LNCAP (cell line): ENCODE results near the gene DYNLT1.

Experiments
- TF ChIP-seq, protein P1 (sequence below): fragments of 450-650 bp; IDR thresholded peaks from 2 replicates; pipeline ENCODE4 v1.5.1; 2017; ENCODE audit warnings: mild to moderate bottlenecking

The DYNLT1 gene

DNA sequence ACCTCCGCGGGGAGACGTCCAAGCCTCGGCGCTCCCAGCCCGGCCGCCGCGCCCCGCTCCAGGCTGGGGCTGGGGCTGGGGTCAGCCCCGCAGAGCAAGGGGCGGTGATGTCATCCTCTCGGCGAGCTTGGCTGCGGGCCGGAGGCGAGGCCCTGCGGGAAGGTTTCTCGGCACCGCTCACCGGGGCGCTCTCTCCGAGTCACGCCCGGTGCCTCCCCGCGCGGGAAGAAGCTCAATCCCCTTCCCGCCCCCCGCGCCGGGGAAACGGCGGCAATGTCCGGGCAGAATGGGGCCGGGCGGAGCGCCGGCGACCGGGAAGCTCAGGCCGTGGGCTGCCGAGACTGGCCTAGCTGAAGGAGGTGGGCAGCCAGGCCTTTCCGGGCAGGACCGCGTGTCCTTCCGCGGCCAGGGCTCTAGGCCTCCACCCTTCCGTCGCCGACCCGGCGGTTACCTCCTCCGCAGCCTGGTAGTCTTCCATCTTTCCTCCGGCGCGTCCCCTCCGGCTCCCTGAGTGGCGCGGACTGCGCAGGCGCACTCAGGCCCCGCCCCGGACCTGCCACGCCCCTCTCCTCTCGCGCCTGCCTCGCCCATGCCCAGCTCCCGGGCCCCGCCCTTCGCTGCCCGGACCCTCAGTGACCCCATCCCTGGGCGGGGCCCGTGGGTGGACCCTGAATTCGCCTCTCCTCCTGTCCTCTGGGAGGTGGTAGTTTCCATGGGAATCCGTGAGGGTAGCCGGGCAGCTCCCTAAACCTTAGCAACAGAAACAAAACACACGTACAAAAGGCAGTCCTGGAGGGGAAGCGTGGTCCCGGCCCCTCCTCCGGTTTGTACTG lies at the start of gene DYNLT1:
DYNLT1 (minus strand) TSS at position 513 of the 833 bp plus-strand sequence; CDS start at position 478, 35 bp downstream.
- TF ChIP-seq, protein P1, sequence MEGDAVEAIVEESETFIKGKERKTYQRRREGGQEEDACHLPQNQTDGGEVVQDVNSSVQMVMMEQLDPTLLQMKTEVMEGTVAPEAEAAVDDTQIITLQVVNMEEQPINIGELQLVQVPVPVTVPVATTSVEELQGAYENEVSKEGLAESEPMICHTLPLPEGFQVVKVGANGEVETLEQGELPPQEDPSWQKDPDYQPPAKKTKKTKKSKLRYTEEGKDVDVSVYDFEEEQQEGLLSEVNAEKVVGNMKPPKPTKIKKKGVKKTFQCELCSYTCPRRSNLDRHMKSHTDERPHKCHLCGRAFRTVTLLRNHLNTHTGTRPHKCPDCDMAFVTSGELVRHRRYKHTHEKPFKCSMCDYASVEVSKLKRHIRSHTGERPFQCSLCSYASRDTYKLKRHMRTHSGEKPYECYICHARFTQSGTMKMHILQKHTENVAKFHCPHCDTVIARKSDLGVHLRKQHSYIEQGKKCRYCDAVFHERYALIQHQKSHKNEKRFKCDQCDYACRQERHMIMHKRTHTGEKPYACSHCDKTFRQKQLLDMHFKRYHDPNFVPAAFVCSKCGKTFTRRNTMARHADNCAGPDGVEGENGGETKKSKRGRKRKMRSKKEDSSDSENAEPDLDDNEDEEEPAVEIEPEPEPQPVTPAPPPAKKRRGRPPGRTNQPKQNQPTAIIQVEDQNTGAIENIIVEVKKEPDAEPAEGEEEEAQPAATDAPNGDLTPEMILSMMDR = no peak

DNA sequence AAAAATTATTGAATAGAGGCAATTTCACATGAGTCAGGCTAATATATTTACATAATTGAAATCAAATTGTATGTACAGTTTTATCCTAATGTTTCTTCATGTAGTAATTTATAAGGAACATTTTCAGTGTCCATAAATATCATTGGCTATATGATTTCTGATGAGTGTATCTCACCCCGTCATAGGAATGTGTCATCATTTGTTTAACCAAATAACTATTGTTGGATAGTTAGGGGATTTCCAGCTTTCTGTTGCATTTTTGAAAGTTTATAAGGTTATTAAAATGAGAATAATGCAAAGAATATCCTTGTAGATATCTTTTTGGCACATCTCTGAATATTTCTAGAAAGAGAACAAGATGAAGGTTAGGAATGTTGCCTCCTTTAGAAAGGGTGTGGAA lies 44.3 kb upstream of the DYNLT1 start:
- TF ChIP-seq, protein P1 = no peak

DNA sequence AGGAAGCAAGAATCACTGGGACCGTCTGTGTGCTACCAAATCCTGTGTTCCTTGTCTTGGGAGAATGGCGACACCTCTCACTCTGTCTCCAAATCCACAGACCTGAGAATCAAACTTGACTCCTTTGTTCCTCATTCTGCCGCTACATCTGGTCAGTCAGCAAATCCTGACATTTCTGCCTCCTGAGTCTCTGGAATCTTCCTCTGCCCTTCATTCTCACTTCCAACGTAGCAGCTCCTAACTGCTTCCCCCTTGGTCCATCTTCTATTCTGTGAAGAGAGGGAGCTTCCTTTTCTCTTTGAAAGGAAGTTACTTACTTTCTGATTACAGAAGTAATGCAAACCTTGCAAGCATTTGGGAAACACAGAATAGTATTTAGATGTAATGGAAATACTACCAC lies 43.0 kb upstream of the DYNLT1 start:
- TF ChIP-seq, protein P1 = no peak

DNA sequence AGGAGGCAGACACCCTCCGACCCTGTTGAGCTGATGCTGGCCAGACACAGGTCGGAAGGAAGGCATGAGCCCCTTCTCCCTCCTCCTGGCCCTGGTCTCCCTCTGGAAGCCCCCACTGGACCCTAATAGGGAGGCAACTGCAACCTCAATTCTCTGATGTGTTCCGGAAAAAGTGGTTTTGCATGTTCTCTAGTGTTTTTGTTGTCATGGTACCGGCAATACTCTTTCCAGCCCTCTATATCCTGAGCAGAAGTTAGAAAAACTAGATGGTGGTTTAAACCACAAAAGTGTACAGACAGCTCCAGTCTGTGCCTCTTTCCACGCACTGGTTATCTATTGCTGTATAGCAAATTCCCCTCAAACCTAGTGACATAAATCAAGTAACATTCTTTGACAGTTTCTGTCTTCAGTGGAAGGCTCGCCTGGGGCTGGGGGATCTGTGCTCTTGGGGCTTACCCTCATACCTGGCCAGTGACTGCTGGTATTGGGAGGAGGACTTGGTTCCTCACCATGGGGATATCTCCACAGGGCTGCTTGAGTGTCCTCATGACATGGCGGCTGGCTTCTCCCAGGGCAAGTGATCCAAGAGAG lies 42.3 kb upstream of the DYNLT1 start:
- TF ChIP-seq, protein P1 = no peak

DNA sequence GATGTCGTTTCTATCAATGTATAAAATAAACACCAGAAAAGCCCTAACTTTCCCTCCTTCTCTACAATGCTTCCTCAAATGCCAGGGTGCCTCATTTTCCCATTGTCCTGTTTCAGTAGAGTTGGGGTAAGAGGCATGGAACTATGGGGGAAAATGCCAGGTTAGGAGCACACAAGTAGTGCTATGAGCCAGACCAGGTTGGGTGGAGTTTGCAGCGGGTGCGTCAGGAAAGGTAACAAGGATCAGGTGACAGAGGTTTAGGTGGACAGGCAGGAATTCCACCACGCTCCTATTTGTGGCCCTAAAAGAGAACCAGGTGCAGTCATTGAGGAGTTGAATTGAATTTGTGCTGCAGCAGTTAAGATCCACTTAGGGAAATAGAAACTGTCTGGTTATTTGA lies 41.8 kb upstream of the DYNLT1 start:
- TF ChIP-seq, protein P1 = no peak

DNA sequence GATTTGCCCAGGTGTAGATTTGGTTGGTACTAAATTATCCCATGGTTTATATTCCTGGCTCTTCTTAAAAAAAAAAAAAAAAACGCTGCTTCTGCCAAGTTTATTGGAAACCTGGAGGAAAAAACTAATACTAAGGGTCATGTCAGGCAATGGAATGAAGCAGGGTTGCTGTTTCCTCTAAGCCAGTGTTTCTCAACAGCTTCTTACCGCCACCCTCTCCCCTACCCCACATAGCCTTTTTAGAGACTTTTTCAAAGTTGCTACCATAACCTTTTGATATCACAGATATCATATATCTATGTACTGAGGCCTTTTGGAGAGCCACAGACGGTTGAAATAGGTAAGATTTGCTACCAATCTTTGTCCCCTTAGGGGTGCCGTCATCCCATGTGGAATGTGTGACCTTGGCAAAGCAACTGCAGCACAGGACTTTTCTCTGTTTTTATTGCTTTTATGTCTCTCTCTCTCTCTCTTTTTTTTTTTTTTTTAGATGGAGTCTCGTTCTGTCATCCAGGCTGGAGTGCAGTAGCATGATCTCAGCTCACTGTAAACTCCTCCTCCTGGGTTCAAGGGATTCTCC lies 40.3 kb upstream of the DYNLT1 start:
- TF ChIP-seq, protein P1 = no peak

DNA sequence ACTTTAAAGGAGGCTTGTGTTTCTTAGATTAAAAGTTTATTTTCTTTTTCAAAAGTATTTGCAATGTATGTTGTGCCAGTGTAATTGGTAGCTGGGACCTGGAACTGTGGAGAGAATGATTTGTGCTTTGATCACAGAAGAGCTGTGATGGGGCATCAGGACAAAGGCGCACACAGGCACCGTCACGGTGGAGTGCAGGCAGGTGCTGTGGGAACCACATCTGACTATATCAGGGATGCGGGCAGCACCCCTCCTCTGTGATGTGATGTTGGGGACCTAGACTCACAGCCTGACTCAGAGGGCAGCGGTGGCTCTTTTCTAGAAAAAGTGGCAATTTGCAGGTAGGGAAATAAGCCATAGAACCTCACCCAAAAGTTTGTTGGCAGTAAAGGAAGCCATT lies 39.8 kb upstream of the DYNLT1 start:
- TF ChIP-seq, protein P1 = no peak
